Measurements from ENCODE around the gene WDR76.

WDR76 gene

DNA sequence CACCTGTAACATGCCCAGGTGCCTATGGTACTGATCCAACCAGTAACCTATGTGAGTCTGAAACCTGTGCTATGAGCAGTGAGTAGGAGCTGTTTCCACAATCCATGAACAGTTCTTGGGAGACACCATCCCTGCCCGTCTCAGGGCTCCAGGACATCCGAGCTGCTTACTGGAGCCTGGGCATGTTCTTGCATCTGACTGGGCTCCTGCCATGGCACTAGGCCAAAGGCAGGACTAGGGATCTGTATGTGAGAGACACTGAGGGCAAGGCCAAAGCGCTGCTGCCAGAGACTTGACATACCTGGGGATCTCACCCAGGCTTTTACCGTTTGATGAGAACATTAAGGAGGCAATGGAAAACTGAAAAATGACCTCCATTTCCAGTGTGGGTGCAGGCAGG lies 59.8 kb downstream of the WDR76 start:
- Histone ChIP-seq H3K36me3 (ENCODE audit: insufficient read depth, low read length) (peaks cover 45% of the 10 kb centered on the region), H3K27ac (ENCODE audit: low read depth, low read length, poor library complexity, severe bottlenecking) (no peak overlapping the region), H3K4me3 (ENCODE audit: low read depth, low read length, poor library complexity, severe bottlenecking) (no peak overlapping the region), H3K4me1 (ENCODE audit: insufficient read depth, low read length, severe bottlenecking) (no peaks in the 10 kb centered on the region), H2AFZ (ENCODE audit: low read length) (no peak overlapping the region), H3K27me3 (ENCODE audit: insufficient read depth, low read length) (no peaks in the 10 kb centered on the region), H3K9ac (ENCODE audit: low read length) (no peak overlapping the region), H3K4me2 (ENCODE audit: low read length) (no peak overlapping the region), H3K79me2 (ENCODE audit: insufficient read depth, low read length) (no peaks in the 10 kb centered on the region), H4K20me1 (ENCODE audit: insufficient read depth, low read length) (no peaks in the 10 kb centered on the region), H3K9me3 (ENCODE audit: low read length) (no peaks in the 10 kb centered on the region), H3K9me2 (ENCODE audit: low read depth, low read length) (no peaks in the 10 kb centered on the region), H3F3A (ENCODE audit: insufficient read depth, low read length) (no peaks in the 10 kb centered on the region)
- TF ChIP-seq, protein P1, sequence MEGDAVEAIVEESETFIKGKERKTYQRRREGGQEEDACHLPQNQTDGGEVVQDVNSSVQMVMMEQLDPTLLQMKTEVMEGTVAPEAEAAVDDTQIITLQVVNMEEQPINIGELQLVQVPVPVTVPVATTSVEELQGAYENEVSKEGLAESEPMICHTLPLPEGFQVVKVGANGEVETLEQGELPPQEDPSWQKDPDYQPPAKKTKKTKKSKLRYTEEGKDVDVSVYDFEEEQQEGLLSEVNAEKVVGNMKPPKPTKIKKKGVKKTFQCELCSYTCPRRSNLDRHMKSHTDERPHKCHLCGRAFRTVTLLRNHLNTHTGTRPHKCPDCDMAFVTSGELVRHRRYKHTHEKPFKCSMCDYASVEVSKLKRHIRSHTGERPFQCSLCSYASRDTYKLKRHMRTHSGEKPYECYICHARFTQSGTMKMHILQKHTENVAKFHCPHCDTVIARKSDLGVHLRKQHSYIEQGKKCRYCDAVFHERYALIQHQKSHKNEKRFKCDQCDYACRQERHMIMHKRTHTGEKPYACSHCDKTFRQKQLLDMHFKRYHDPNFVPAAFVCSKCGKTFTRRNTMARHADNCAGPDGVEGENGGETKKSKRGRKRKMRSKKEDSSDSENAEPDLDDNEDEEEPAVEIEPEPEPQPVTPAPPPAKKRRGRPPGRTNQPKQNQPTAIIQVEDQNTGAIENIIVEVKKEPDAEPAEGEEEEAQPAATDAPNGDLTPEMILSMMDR (IDR thresholded peaks at IDR 0.05; ENCODE audit: low read length) = no peak
- TF ChIP-seq EZH2 (IDR thresholded peaks at IDR 0.05; ENCODE audit: borderline replicate concordance, low read length) = no peak

DNA sequence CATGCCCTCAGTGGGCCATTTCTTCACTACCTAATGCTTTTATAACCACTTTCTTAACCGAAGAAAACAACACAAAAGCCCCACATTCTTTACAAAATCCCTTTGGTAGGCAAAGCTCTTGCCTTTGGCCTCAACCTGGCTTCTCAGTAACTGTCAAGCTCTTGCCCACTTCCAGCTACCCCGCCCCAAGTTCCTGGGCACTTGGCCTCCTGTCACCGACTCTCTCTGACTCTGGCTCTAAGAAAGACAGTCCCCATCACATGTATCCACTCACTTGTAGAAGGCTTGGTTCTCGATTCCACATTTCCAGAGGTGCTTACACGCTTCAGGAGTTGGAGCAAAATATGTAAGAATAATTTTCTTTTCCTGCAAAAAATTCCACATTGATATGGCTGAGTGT lies 61.1 kb downstream of the WDR76 start:
- no peaks in the 10 kb centered on the region for H4K20me1 ChIP-seq (ENCODE audit: insufficient read depth, low read length)
- H3K4me2 ChIP-seq (ENCODE audit: low read length) = no peak overlapping the region
- H3K4me3 ChIP-seq (ENCODE audit: low read depth, low read length, poor library complexity, severe bottlenecking) = no peak overlapping the region
- no peaks in the 10 kb centered on the region for H3K79me2 ChIP-seq (ENCODE audit: insufficient read depth, low read length)
- no peak for TF ChIP-seq EZH2 (IDR thresholded peaks at IDR 0.05; ENCODE audit: borderline replicate concordance, low read length)
- TF ChIP-seq, protein P1 (IDR thresholded peaks at IDR 0.05; ENCODE audit: low read length) = no peak
- no peaks in the 10 kb centered on the region for H3K4me1 ChIP-seq (ENCODE audit: insufficient read depth, low read length, severe bottlenecking)
- no peaks in the 10 kb centered on the region for H3K27me3 ChIP-seq (ENCODE audit: insufficient read depth, low read length)
- H3K9me2 ChIP-seq (ENCODE audit: low read depth, low read length) = no peaks in the 10 kb centered on the region
- peaks cover 41% of the 10 kb centered on the region for H3K36me3 ChIP-seq (ENCODE audit: insufficient read depth, low read length)
- no peak overlapping the region for H3K27ac ChIP-seq (ENCODE audit: low read depth, low read length, poor library complexity, severe bottlenecking)
- H3K9ac ChIP-seq (ENCODE audit: low read length) = no peak overlapping the region
- no peaks in the 10 kb centered on the region for H3K9me3 ChIP-seq (ENCODE audit: low read length)
- no peak overlapping the region for H2AFZ ChIP-seq (ENCODE audit: low read length)
- H3F3A ChIP-seq (ENCODE audit: insufficient read depth, low read length) = no peaks in the 10 kb centered on the region

DNA sequence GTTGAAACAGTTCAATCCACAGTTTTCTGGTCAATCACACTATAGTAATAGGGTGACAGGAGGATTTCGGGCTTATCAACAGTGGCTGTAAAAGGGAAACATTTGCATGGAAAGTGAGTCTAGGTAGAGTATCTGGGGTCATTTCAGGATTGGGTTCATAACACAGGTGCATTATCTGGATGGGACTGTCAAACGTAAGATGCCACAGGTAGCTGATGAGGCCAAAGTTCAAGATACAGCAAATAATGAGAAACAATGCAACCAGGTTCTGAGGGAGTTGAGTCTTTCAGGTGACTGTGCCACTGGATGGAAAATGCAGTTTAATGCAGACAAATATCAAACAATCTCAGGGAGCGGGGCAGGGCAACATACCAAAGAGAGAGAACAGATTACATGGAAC lies 62.2 kb downstream of the WDR76 start:
- Histone ChIP-seq H3K36me3 (ENCODE audit: insufficient read depth, low read length) (peaks cover 30% of the 10 kb centered on the region), H4K20me1 (ENCODE audit: insufficient read depth, low read length) (no peaks in the 10 kb centered on the region), H3K27ac (ENCODE audit: low read depth, low read length, poor library complexity, severe bottlenecking) (no peak overlapping the region), H3K9me3 (ENCODE audit: low read length) (no peaks in the 10 kb centered on the region), H3K9ac (ENCODE audit: low read length) (no peak overlapping the region), H3K9me2 (ENCODE audit: low read depth, low read length) (no peaks in the 10 kb centered on the region), H3K4me2 (ENCODE audit: low read length) (no peak overlapping the region), H3K4me3 (ENCODE audit: low read depth, low read length, poor library complexity, severe bottlenecking) (no peak overlapping the region), H3K79me2 (ENCODE audit: insufficient read depth, low read length) (no peaks in the 10 kb centered on the region), H3K4me1 (ENCODE audit: insufficient read depth, low read length, severe bottlenecking) (no peaks in the 10 kb centered on the region), H2AFZ (ENCODE audit: low read length) (no peak overlapping the region), H3F3A (ENCODE audit: insufficient read depth, low read length) (no peaks in the 10 kb centered on the region), H3K27me3 (ENCODE audit: insufficient read depth, low read length) (no peaks in the 10 kb centered on the region)
- TF ChIP-seq, protein P1 (IDR thresholded peaks at IDR 0.05; ENCODE audit: low read length) = no peak
- TF ChIP-seq EZH2 (IDR thresholded peaks at IDR 0.05; ENCODE audit: borderline replicate concordance, low read length) = no peak
